ENCODE data around the gene CSF3R. TPM values are rescaled to one million over a fixed set of nuclear protein-coding genes. Genes with fewer than 3 reads are reported as not detected.
"Not testable (repeated sequence)": the region's sequence is repeated elsewhere in the genome, so short reads cannot be mapped to it uniquely, and the experiment has no call there.

CSF3R gene
- total RNA-seq, 4 donors from 2014 or later, result 12.5 to 27.8 (median 19.8) TPM

- H3K27ac ChIP-seq, result no peak overlapping the region
- 67 to 73% methylated on average over 2 of the region's 2 CpGs for WGBS, 2 donors
Measured at GRCh38 chr1:36497207-36497606, 14.5 kb upstream of the CSF3R start.

DNA sequence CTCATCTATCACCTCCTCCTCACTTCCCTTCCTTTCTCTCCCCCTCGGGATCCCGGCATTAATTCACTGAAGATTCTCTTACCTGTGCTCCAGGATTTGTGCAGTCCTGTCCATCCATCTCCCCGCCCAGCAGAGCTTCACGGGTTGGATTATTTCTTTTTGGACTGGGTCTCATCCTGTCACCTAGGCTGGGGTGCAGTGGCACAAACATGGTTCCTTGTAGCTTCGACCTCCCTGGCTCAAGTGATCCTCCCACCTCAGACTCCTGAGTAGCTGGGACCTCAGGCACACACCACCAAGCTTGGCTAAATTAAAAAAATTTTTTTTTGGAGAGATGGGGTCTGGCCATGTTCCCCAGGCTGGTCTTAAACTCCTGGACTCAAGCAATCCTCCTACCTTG is 12.3 kb upstream of the CSF3R start:
- WGBS, 2 donors, result 82 to 87% methylated on average over 5 of the region's 5 CpGs

More at GRCh38 chr1:36497207-36497606, 14.5 kb upstream of the CSF3R start:
- no peaks in the 10 kb centered on the region for H3K36me3 ChIP-seq
- no peaks in the 10 kb centered on the region for H3K9me3 ChIP-seq
- TF ChIP-seq, protein P1, sequence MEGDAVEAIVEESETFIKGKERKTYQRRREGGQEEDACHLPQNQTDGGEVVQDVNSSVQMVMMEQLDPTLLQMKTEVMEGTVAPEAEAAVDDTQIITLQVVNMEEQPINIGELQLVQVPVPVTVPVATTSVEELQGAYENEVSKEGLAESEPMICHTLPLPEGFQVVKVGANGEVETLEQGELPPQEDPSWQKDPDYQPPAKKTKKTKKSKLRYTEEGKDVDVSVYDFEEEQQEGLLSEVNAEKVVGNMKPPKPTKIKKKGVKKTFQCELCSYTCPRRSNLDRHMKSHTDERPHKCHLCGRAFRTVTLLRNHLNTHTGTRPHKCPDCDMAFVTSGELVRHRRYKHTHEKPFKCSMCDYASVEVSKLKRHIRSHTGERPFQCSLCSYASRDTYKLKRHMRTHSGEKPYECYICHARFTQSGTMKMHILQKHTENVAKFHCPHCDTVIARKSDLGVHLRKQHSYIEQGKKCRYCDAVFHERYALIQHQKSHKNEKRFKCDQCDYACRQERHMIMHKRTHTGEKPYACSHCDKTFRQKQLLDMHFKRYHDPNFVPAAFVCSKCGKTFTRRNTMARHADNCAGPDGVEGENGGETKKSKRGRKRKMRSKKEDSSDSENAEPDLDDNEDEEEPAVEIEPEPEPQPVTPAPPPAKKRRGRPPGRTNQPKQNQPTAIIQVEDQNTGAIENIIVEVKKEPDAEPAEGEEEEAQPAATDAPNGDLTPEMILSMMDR (IDR thresholded peaks at IDR 0.05), result no peak
- TF ChIP-seq EP300 (IDR thresholded peaks at IDR 0.05), result no peak
- TF ChIP-seq POLR2A (IDR thresholded peaks at IDR 0.05), result no peak
- H3K27me3 ChIP-seq, result no peaks in the 10 kb centered on the region
- H3K4me1 ChIP-seq, result no peaks in the 10 kb centered on the region
- no peak for DNase-seq (ENCODE audit: low spot score in 2 of 2)
- H3K4me3 ChIP-seq, result no peak overlapping the region

GRCh38 chr1:36493524-36493923 is 10.8 kb upstream of the CSF3R start:
- no peaks in the 10 kb centered on the region for H3K4me1 ChIP-seq
- no peak for DNase-seq (ENCODE audit: low spot score in 2 of 2)
- H3K36me3 ChIP-seq, result no peaks in the 10 kb centered on the region
- no peak overlapping the region for H3K27ac ChIP-seq
- WGBS, 2 donors, result 92 to 93% methylated on average over 9 of the region's 9 CpGs
- H3K9me3 ChIP-seq, result no peaks in the 10 kb centered on the region
- H3K27me3 ChIP-seq, result no peaks in the 10 kb centered on the region
- TF ChIP-seq EP300 (IDR thresholded peaks at IDR 0.05) (no peak), POLR2A (IDR thresholded peaks at IDR 0.05) (no peak)
- TF ChIP-seq, protein P1 (IDR thresholded peaks at IDR 0.05), result no peak
- no peak overlapping the region for H3K4me3 ChIP-seq

More for the DNA sequence above, 12.3 kb upstream of the CSF3R start:
- DNase-seq (ENCODE audit: low spot score in 2 of 2), result no peak
- TF ChIP-seq EP300 (IDR thresholded peaks at IDR 0.05), result no peak
- TF ChIP-seq, protein P1 (IDR thresholded peaks at IDR 0.05), result no peak
- TF ChIP-seq POLR2A (IDR thresholded peaks at IDR 0.05), result no peak
- Histone ChIP-seq H3K4me1 (no peaks in the 10 kb centered on the region), H3K4me3 (no peak overlapping the region), H3K9me3 (no peaks in the 10 kb centered on the region), H3K27me3 (no peaks in the 10 kb centered on the region), H3K27ac (no peak overlapping the region), H3K36me3 (no peaks in the 10 kb centered on the region)

GRCh38 chr1:36492491-36492890 is 9.8 kb upstream of the CSF3R start:
- no peaks in the 10 kb centered on the region for H3K4me1 ChIP-seq
- no peaks in the 10 kb centered on the region for H3K9me3 ChIP-seq
- no peak for TF ChIP-seq POLR2A (IDR thresholded peaks at IDR 0.05)
- TF ChIP-seq, protein P1 (IDR thresholded peaks at IDR 0.05), result no peak
- no peak overlapping the region for H3K4me3 ChIP-seq
- H3K27me3 ChIP-seq, result no peaks in the 10 kb centered on the region
- H3K27ac ChIP-seq, result no peak overlapping the region
- H3K36me3 ChIP-seq, result no peaks in the 10 kb centered on the region
- DNase-seq (ENCODE audit: low spot score in 2 of 2), result no peak
- 38 to 47% methylated on average over 8 to 9 of the region's 9 CpGs for WGBS, 2 donors

DNA sequence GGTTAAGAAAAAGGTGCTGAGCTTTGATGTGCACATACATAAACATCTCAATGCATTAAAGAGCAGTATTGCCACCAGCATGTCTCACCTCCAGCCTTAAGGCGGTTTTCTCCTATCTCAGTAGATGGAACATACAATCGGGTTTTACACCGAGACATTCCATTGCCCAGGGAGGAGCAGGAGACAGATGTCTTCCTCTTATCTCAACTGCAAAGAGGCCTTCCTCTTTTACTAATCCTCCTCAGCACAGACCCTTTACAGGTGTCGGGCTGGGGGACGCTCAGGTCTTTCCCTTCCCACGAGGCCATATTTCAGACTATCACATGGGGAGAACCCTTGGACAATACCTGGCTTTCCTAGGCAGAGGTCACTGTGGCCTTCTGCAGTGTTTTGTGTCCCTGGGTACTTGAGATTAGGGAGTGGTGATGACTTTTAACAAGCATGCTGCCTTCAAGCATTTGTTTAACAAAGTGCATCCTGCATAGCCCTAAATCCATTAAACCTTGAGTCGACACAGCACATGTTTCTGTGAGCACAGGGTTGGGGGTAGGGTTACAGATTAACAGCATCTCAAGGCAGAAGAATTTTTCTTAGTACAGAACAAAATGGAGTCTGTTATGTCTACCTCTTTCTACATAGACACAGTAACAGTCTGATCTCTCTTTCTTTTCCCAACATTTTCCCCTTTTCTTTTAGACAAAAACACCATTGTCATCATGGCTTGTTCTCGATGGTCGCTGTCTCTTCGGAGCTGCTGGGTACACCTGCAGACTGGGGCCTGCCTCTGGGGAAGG is 6.7 kb upstream of the CSF3R start:
- H3K4me3 ChIP-seq; H3K27ac ChIP-seq; H3K4me1 ChIP-seq; H3K9me3 ChIP-seq; H3K36me3 ChIP-seq; DNase-seq (ENCODE audit: low spot score in 2 of 2): not testable (repeated sequence)
- 47 to 51% methylated on average over 10 of the region's 10 CpGs for WGBS, 2 donors
- peaks cover 0 to 10% of the 10 kb centered on the region in 2 donors for H3K27me3 ChIP-seq
